ENCODE measurements around the gene OGFR. TPM values are rescaled to one million over a fixed set of nuclear protein-coding genes. Genes with fewer than 3 reads are reported as not detected.
A peak's percentile ranks its signal among the peaks of the same experiment; 100 is the strongest.

Gene OGFR
- polyA plus RNA-seq (ENCODE audit: insufficient read length in 10 of 10) = 10 to 100 TPM; 11.2 to 26.9 (median 16.0) TPM
- long read RNA-seq, donor 1, partial matches to known transcripts = 0 of 1 reads
- long read RNA-seq, donor 1, other reads (novel, unspliced or antisense) = 0 of 1 reads
- long read RNA-seq, donor 2, partial matches to known transcripts = 0 of 2 reads
- long read RNA-seq, donor 2, other reads (novel, unspliced or antisense) = 0 of 2 reads
- long read RNA-seq, donor 3 = 0 reads
- long read RNA-seq, donor 4, partial matches to known transcripts = 0 of 2 reads
- long read RNA-seq, donor 4, other reads (novel, unspliced or antisense) = 0 of 2 reads
- long read RNA-seq, donor 5, full-length matches to known transcripts = 5 of 5 reads
- long read RNA-seq, donor 5, partial matches to known transcripts = 0 of 5 reads
- long read RNA-seq, donor 5, other reads (novel, unspliced or antisense) = 0 of 5 reads
- long read RNA-seq, donor 6, full-length matches to known transcripts = 2 of 2 reads
- long read RNA-seq, donor 6, partial matches to known transcripts = 0 of 2 reads
- long read RNA-seq, donor 6, other reads (novel, unspliced or antisense) = 0 of 2 reads
- long read RNA-seq, donor 7, partial matches to known transcripts = 10 of 14 reads
- long read RNA-seq, donor 7, other reads (novel, unspliced or antisense) = 0 of 14 reads
- long read RNA-seq, donor 8, partial matches to known transcripts = 0 of 3 reads
- long read RNA-seq, donor 8, other reads (novel, unspliced or antisense) = 0 of 3 reads
- long read RNA-seq, donor 9 = 0 reads

- DNase-seq = peak; percentile 58 to 90 (median 82)
Measured at GRCh38 chr20:62804627-62805154, at the start of gene OGFR. OGFR (plus strand) TSS chr20:62804835; CDS start chr20:62804860, 25 bp downstream.

DNA sequence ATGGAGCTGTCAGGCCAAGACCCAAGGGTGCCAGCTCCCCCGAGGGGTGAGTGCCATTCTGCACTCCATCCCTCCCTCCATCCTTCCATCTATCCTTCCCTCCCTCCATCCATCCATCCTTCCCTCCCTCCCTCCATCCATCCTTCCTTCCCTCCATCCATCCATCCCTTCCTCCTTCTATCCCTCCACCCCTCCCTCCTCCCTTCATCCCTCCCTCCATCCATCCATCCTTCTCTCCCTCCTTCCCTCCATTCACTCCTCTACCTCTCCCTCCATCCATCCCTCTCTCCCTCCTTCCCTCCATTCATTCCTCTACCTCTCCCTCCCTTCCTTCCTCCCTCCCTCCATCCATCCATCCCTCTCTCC, 49.7 kb upstream of the OGFR start:
- DNase-seq = no peak

DNA sequence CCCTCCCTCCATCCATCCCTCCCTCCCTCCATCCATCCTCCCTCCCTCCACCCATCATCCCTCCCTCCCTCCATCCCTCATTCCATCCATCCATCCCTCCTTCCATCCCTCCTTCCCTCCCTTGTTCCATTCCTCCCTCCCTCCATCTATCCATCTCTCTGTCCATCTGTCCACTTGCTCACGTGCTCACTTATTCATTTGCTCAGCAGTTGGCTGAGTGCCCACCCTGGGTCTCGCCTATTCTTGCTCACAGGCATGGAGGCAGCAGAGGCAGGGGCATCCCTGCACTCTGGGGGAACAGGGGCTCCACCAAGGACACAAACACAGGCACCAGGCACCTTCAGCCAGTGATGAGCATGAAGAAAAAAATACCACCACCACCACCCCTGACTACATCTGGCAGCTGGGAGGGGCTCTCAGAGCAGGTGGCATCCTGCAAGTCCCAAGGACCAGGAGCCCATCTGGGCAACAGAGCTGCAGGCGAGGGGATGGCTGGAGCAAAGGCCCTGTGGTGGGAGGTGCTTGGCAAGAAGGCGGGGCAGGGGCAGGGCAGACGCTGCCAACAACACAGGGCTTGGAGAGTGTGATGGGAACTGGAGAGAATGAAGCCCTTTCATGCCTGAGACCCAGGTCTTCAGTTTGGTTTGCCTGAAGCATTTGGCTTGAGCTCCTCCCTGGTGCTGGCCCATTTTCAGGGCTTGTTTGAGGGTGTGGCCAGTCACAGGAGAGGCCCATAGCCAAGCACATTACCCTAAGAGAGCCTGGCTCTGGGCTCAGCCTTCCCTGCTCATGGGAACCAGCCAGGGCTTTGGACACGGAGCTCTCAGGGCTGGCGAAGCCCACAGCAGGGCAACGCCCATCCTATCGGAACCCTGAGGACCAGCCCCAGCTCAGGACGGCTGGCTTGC, 48.6 kb upstream of the OGFR start:
- DNase-seq = no peak

DNA sequence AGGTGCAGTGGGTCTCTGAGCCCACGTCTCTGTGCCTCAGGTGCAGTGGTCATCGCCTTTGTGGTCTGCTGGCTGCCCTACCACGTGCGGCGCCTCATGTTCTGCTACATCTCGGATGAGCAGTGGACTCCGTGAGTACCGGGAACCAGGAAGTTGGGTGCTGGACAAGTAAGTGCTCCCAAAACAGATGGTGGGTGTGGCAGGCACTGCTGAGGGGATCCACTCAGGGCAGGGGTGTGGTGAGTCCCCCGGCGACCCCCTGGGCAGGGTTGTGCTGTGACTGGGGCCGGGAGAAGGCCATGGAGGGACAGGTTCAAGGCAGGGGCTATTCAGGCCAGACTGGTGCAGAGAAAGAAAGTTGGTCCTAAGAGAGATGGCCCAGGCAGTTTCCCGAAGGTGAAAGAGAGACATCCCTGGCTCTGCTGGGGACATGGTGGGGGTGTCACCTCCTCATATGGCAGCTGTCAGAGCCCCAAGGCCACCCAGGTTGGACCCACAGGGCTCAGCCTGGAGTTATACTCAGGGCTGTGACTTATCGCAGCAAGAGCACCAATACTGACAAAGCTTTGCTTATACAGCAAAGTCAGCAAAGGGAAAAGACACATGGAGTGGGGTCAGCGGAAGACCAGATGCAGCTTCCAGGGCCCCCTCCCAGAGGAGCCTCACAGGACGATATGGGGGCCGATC, 46.3 kb upstream of the OGFR start:
- no peak for DNase-seq

- DNase-seq = no peak
Measured at GRCh38 chr20:62759981-62760431, 44.6 kb upstream of the OGFR start.

GRCh38 chr20:62760471-62760855, 44.2 kb upstream of the OGFR start:
- DNase-seq = peak in 1 of 3 donors; percentile 46

DNA sequence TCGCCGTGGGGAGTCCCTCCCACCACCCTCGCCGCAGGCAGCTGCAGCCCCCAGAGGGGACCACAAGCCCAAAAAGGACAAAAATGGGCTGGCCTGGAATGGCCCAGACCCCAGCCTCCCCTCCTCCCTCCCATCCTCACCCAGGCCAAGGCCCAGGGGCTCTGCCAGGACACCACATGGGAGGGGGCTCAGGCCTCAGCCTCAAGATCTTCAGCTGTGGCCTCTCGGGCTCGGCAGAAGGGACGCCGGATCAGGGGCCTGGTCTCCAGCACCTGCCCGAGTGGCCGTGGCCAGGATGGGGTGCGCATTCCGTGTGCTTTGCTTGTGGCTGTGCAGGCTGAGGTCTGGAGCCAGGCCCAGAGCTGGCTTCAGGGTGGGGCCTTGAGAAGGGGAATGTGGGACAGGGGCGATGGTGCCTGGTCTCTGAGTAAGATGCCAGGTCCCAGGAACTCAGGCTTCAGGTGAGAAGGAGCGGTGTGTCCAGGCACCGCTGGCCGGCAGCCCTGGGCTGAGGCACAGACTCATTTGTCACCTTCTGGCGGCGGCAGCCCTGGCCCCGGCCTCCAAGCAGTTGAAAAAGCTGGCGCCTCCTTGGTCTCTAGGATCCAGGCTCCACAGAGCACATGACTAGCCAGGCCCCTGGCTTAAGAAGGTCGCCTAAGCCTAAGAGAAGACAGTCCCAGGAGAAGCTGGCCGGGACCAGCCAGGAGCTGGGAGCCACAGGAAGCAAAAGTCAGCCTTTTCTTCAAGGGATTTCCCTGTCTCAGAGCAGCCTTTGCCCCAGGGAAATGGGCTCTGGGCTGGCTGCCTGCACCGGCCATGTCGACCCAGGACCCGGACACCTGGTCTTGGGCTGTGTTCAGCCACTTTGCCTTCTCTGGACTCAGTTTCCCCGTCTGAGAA, 43.5 kb upstream of the OGFR start:
- DNase-seq = peak in 1 of 3 donors; percentile 65

- no peak for DNase-seq
Measured at GRCh38 chr20:62761759-62762131, 42.9 kb upstream of the OGFR start.

- no peak for DNase-seq
Measured at GRCh38 chr20:62762376-62762775, 42.3 kb upstream of the OGFR start.

DNA sequence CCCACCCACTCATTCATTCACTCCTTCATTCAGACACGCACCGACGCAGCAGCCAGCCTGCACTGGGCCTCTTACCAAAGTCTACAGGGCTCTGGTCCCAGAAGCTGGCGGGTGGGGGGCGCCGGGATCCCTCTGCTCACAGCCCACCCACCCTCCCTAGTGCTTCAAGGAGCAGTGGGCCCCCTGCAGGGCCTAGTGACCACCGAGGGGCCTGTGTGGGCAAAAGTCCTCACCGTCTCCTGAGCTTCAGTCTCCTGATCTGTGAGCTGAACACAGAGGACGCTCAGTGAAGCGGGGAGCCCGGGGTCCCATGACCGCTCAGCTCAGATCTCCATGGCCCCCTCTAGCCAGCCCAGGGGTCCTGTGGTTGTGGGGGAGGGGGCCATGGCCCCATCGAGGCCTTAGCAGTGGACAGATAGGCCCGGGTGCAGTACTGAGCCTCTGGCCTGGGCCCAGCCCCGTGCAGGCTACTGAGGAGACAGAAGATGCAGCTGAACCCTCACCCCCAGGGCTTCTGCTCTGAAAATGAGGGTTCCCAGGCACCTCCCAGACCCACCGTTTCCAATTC, 41.8 kb upstream of the OGFR start:
- no peak for DNase-seq

DNA sequence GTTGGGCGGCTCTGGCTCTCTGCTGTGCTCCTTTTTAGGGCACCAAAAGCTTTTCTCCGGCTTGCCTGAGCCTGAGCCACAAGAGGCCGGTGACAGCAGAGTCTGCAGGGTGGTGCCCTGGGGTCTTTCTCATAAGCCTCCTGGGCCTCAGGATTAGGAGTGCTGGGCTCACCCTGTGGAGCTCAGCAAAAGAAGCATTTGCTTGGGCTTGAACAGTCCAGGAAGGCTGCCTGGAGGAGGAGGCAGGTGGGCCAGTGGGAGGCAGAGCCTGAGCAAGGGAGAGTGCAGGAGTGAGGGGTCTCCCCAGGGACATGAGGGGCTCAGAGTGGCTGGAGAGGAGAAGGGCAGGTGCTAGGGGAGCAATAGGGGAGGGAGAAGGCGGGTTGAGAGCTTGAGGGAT, 41.2 kb upstream of the OGFR start:
- no peak for DNase-seq

- DNase-seq = no peak
Measured at GRCh38 chr20:62764156-62764935, 40.3 kb upstream of the OGFR start.

GRCh38 chr20:62765021-62765420, 39.6 kb upstream of the OGFR start:
- DNase-seq = no peak

DNA sequence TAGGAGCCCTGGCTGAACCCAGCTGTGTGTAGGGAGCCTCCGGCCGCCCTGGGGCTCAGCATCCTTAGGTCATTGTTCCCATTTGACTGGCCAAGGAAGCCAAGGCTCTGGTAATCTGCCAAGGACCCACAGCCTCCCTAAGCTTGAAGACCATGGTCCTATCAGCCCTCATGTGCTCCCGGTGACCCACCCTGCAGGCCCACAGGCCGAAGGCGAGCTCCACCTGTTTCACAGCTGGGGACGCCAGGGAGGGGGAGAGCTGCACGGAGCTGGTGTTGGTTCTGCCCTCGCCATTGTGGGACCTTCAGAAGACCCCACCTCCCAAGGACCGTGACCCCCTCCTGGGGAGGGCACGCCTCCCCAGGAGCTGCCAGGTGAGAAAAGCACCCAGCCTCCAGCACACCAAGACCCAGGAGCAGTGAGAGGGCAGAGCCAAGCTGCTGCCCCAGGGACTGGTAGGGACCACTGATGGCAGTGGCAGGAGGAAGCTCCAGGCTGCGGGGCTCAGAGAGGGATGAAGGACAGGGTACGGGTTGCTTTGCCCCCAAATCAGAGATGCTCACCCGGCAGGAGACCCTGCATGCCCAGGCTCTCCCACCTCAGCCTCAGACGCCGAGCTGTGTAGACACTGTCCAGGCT, 39.1 kb upstream of the OGFR start:
- DNase-seq = no peak

GRCh38 chr20:62766071-62766450, 38.6 kb upstream of the OGFR start:
- no peak for DNase-seq

GRCh38 chr20:62766716-62767115, 37.9 kb upstream of the OGFR start:
- no peak for DNase-seq

- DNase-seq = no peak
Measured at GRCh38 chr20:62768234-62768546, 36.4 kb upstream of the OGFR start.

DNA sequence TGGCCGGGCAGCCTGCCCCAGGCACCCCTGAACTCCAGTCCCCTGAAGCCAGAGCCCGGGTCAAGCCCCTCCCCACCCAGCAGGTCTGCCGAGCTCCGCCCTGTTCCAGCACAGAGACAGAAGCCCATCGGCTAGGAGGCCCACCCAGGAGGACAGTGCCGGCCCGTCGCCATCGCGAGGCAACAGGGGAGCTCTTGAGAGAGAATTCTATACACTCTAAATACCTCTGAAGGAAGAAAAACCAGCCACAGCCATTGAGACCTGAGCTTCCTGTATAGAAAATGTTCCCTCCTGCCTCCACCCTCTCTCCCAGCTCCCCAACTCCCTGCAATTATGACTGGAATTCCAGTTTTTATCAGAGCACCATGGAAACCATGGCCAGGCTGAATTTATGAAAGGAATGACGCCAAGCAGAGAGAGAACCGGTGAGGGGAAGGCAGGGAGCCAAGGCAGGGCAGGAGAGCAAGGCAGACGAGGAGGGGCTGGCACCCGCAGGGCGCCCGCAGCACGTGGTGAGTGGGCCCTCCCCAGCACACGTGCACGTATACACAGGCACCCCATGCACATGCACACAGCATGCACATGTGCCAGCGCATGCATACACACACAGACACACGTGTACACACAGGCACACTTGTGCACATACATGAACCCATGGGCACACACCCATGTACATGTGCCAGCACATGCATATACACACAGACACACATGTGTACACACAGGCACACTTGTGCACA, 35.9 kb upstream of the OGFR start:
- DNase-seq = no peak
